Hypothalamus (tissue), 51 donors: ENCODE measurements around the gene SMCO2.

Experiments
- DNase-seq, 51 donors: peaks; one replicate each; lab custom pipeline; 2025; lab: John Stamatoyannopoulos, UW

The SMCO2 gene

DNA sequence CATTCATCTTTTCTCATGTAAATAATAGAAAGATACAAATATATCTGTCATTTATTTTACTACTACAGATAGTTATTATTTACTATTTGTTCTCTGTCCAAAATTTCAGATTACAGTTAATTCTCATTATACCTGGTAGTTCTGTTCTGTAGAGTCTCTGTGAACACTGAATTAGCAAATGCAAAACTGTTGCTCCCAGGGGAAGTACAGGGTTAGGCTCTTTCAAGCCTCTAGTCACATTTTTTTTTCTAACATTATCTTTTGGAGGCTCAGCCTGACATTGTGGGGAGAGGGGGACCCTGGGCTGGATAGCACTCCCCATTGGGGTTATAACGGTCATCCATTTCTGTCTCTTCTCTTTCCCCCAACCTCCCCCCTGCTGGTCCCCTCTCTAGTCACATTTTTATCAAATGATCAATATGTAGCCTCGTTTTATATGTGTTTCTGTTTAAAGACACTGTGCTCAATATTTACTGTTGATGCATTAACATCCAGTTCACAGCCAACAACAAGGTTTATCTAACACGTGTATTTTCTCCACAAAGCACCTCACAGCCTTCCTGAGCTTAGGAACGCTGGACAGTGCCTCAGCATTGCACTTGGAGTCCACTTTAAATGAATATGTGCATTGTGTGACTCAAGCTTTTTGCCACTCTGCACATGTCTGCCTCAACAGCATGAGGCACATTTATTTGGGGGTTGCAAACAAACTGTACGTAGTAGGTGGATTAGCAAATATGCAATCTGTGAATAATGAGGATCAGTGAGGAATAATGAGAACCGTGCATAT lies 4.7 kb downstream of the SMCO2 start:
- DNase-seq: no peak

DNA sequence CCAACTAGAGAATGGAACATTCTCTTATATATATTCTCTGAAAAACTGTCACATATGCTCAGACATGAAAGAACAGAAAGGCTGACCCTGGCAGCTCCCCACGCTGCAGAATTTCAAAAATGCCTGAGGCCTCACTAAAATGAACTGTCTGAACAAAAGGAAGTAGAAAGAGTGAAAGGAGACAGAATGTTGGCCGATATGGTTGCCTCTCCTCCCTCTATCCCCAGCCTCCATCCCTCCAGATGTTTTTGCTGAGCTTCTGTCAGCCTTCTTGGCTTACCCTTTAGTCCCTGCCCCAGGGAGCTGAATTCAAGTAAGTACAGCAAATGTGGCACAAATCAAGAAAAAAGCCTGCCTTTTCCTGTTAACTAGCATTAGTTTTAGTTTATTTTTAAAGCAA lies 6.9 kb downstream of the SMCO2 start:
- DNase-seq: no peak

DNA sequence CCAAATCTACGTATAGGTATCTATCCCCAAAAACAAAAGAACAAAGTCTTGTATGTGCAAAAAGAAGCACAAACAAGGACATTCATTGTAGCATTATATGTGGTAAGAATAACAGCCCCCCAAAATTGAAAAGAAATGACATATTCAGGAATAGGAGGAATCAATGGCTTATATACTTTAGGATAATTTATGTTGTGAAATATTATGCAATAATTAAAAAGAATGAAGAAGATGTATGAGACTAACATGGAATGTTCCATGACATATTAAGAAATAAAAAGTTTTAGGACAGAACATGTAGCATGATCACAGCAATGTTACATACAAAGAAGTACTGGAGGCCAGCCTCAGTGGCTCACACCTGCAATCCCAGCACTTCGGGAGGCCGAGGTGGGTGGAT lies 9.1 kb downstream of the SMCO2 start:
- DNase-seq: no peak

GRCh38 chr12:27456618-27457017 lies 10.1 kb downstream of the SMCO2 start:
- DNase-seq: no peak

DNA sequence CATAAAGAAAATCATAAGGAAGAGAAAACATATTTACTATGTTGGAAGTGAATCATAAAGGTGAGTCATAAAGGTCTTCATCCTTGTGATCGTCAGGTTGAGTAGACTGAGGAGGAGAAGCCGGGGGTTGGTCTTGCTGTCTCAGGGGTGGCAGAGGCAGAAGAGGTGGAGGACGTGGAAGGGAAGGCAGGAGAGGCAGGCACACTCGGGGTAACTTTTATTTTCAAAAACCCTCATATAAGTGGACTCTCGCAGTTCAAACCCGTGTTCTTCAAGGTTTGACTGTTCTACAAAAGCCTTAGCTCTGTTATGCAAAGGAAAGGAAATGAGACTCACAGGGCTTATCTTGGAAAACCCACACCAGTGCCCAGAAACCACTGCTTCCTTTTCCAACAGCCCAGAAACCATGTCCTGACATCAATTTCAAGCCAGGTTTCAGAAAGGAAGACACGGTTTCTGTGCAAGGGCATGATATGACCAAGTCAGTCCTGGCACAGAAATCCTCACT lies 14.0 kb downstream of the SMCO2 start:
- DNase-seq: no peak

- no peak for DNase-seq
Observed at GRCh38 chr12:27462151-27462694, 15.7 kb downstream of the SMCO2 start.

DNA sequence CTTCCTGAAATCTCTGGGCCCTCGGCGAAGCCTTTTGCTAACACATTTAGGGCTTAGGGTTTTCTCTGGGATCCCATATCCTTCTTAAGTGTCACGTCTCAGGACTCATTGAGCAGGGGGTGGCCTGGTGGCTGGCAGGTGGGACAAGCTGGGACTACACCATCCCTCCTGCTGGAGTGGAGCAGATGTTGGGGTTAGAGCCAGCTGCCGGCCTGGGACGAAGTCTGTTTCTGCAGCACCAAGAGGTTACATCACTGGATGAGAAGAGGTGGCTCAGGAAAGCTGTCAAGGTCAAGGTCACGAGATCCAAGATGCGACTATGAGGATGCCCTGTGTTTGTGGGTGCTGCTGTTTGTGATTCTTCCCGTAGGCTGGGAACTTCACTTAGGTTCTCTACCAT lies 16.3 kb downstream of the SMCO2 start:
- no peak for DNase-seq

DNA sequence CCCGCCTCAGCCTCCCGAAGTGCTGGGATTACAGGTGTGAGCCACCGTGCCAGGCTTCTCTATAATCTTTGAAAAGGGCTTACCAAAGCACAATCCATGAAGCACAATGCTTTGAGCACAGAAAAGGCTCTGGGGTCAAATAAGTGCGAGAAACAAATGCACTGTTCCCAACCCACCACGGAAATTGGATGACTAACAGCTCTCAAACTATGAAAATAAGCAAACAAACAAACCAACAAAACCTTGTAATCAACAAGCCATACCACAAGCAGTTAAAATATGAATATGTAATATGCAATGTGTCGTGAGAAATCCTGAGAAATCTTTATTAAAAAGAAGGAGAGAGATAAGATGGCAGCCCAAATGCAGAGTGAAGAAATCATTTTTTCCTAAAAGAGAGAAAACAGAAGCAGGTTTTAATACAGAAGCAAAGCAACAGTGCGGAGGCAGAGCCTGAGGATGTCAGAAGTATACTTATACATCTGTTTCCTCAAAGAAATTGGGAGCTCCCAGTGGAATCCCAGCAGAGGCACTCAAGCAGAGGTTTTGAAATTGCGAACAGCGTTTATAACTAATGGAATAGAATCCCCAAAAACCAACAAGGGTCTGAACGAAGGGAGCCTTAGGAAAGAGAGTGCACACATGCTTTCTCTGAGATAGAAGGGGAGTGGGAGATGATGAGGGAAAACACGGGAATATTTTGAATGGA lies 17.1 kb downstream of the SMCO2 start:
- DNase-seq: no peak

DNA sequence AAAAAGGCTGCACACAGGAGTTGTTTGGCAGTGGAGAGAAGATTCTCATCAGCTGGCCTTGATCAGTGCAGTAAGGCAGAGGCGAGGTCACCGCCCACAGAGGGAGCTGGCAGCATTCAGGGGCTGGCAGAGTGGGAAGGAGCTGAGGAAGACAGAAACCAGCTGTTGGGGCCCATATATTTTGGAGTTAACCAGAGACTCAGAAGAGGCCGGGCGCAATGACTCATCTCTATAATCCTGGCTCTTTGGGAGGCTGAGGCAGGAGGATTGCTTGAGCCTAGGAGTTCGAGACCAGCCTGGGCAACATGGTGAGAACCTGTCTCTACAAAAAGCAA lies 17.7 kb downstream of the SMCO2 start:
- no peak for DNase-seq

DNA sequence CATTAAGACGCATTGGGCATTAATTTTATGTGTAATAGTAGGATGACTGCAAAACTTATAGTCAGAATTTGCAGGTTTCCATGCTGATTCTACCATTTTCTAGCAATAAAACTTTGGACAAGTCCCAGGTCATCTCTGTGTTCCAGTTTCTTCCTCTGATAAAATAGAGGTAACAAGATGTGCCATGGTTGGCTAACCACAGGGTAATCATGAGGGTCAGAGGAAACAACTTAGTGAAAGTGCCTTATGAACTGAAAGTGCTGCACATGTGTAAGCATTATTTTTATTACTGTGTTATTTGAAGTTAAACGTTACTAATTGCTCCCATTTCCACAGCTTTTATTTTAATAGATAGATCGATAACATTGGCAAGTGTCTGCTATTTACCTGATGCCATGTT lies 21.1 kb downstream of the SMCO2 start:
- no peak for DNase-seq

DNA sequence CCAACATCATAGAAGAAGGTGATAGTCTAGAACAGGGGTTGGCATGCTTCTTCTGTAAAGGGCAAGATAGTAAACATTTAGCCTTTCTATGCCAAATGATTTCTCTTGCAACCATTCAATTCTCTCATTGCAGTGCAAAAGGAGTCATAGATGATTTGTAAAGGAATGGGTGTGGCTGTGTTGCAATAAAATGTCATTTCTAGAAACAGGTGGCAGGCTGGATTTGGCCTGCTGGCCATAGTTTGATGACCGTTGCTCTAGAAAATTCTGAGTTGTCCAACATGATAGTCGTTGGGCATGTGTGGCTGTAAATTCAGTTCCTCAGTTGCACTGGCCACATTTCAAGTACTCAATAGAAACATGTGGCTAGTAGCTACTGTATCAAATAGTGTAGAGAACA lies 21.7 kb downstream of the SMCO2 start:
- DNase-seq: no peak

DNA sequence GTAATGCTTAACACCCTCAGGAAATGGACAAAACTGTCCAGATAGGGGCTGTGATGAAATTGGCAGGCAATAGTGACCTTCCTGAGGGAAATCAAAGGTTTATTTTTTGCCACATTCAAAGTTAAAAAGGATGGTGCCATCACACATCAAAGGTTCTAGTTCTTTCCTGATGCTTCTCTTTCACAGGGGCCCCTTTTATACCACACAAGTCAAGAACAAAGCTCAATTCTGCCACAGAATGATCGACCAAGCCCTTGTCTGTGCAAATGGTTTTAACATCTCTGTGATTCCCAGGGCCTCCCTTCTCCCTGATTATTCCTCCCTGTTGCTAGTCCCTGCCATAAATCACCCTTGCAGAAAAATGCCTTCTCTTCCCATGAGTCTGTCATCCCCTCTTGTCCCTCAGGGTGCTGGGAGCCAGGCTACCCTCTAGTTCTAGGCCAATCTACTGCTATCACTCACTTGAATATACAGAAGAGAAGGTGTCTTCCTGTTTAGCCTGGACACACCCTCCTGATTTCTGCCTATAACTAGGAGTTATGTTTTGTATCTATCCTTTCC lies 22.7 kb downstream of the SMCO2 start:
- no peak for DNase-seq

DNA sequence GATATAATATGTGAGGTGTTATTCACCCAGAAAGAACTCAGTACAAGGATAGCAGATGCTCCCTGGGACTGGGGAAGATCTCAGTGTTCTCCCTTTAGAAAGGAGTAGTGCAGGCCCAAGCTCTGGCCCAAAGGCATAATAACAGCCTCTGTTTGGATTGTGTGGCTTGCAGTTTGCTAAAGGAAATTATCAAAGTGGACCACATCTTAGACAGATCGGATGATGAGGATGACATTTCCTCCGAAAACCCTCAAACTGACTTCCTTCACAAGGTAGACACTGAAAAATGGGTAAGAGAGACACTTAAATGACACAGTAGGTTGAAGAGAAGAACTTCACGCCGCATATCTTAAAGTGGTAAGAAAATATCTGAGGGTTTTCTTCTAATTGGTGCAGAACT lies 26.1 kb downstream of the SMCO2 start:
- no peak for DNase-seq

DNA sequence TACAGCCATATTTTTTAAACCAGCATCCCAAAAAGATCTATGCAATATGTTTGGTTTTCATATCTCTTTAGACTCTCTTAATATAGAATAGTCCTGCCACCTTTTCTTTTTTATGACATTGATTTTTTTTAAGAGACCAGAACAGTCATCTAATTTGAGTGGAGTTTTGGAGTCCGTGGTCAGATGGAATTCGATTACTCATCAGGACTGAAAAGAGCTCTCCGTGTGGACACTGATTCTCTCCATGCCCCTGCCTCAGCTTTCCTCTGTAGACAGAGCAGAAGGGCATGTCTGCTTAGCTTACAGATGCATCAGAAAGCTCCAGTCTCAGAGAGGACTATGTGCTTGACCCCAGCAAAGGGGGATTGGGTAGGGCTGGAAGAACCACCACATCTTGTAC lies 27.8 kb downstream of the SMCO2 start:
- no peak for DNase-seq

DNA sequence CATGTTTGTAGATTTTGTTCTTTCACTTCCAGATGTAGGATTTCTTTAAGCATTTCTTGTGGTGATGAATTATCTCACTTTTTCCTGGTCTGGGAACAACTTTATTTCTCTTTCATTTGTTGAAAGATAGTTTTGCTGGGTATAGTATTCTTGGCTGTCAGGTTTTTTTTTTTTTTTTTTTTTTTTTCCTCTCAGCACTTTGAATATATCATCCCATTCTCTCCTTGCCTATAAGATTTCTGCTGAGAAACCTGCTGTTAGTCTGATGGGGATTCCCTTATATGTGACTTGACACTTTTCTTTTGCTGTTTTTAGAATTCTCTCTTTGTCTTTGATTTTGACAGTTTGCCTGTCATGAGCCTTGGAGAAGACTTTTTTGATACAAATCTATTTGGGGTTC lies 30.5 kb downstream of the SMCO2 start:
- DNase-seq: no peak

DNA sequence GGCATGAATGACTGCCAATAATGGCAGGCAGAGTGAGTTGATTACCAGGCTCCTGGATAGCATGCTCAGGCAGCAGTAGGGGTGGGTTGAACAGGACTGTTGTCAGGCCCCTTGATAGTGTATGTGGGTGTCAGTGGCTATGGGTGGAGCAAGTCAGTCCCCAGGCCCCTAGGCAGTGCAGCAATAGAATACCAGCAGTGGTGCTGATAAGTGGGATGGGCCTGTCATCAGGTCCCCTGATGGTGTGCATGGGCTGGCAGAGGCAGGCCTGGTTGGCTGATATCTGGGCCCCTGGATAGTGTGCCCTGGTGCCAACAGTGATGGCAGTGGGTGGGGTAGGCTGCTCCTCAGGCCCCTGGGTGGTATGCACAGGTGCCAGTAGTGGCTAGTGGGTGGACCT lies 32.4 kb downstream of the SMCO2 start:
- DNase-seq: no peak

DNA sequence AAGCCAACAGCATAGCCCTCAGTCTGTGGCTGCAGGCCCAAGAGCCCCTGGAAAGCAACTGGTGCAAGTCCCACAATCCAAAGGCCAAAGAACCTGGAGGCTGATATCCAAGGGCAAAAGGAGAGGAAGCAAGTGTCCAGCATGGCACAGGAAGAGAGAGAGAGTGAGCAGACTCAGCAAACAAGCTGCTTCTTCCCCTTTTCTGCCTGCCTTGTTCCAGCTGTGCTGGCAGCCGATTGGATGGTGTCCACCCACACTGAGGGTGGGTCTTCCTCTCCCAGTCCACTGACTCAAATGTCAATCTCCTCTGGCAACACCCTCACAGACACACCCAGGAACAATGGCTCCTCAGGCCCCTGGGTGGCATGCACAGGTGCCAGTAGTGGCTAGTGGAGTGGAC lies 33.5 kb downstream of the SMCO2 start:
- no peak for DNase-seq

DNA sequence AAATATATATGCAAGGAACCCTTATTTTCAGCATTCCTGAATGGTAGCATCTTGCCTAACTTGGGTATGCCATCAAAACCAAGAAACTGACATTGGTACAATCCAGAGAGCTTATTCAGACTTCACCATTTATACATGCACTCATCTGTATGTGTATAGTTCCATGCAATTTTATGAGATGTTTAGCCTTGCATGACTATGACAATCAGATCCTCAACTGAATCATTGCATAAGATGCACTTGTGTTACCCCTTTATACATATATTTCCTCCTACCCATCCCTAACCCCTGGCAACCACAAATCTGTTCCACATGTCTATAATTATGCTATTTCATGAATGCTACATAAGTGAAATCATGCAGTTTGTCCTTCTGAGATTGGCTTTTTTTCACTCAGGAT lies 40.4 kb downstream of the SMCO2 start:
- DNase-seq: no peak

GRCh38 chr12:27488479-27488878 lies 41.9 kb downstream of the SMCO2 start:
- no peak for DNase-seq

GRCh38 chr12:27491226-27491625 lies 44.7 kb downstream of the SMCO2 start:
- no peak for DNase-seq

- no peak for DNase-seq
Observed at GRCh38 chr12:27493260-27493940, 46.9 kb downstream of the SMCO2 start.
